ENCODE results near the gene HOXA10.

Gene HOXA10

GRCh38 chr7:27172823-27173510 lies 1.2 kb downstream of the HOXA10 start:
- DNase-seq: peak; percentile 73
- in situ Hi-C loops (cut with HindIII; ENCODE audit: low pct_ligation_motif_present, low pct_unique_long_range_greater_than_20kb, low sequenced_read_pairs): no loop called here

GRCh38 chr7:27172315-27172774 lies 1.8 kb downstream of the HOXA10 start:
- DNase-seq: peak; percentile 51
- in situ Hi-C loops (cut with HindIII; ENCODE audit: low pct_ligation_motif_present, low pct_unique_long_range_greater_than_20kb, low sequenced_read_pairs): no loop called here

- DNase-seq: peak; percentile 67
- in situ Hi-C loops (cut with HindIII; ENCODE audit: low pct_ligation_motif_present, low pct_unique_long_range_greater_than_20kb, low sequenced_read_pairs): no loop called here
These were observed 2.3 kb downstream of the HOXA10 start for GRCh38 chr7:27171637-27172314.

- DNase-seq: peak; percentile 65
- in situ Hi-C loops (cut with HindIII; ENCODE audit: low pct_ligation_motif_present, low pct_unique_long_range_greater_than_20kb, low sequenced_read_pairs): no loop called here
These were observed 2.8 kb downstream of the HOXA10 start for GRCh38 chr7:27171325-27171636.

- in situ Hi-C loops (cut with HindIII; ENCODE audit: low pct_ligation_motif_present, low pct_unique_long_range_greater_than_20kb, low sequenced_read_pairs): no loop called here
- peak; percentile 25 for DNase-seq
These were observed 3.4 kb downstream of the HOXA10 start for GRCh38 chr7:27170426-27171324.

GRCh38 chr7:27169658-27170425 lies 4.3 kb downstream of the HOXA10 start:
- peak; percentile 73 for DNase-seq
- in situ Hi-C loops (cut with HindIII; ENCODE audit: low pct_ligation_motif_present, low pct_unique_long_range_greater_than_20kb, low sequenced_read_pairs): loop anchor here (10.0 kb wide), 1 partner anchor 785 kb away; no protein-coding TSS in a partner anchor

GRCh38 chr7:27168265-27168947 lies 5.7 kb downstream of the HOXA10 start:
- in situ Hi-C loops (cut with HindIII; ENCODE audit: low pct_ligation_motif_present, low pct_unique_long_range_greater_than_20kb, low sequenced_read_pairs): loop anchor here (10.0 kb wide), 1 partner anchor 784 kb away; no protein-coding TSS in a partner anchor
- DNase-seq: peak; percentile 82

GRCh38 chr7:27167916-27168264 lies 6.2 kb downstream of the HOXA10 start:
- in situ Hi-C loops (cut with HindIII; ENCODE audit: low pct_ligation_motif_present, low pct_unique_long_range_greater_than_20kb, low sequenced_read_pairs): loop anchor here (10.0 kb wide), 1 partner anchor 783 kb away; no protein-coding TSS in a partner anchor
- peak; percentile 51 for DNase-seq

GRCh38 chr7:27166531-27167505 lies 7.3 kb downstream of the HOXA10 start:
- DNase-seq: peak; percentile 92
- in situ Hi-C loops (cut with HindIII; ENCODE audit: low pct_ligation_motif_present, low pct_unique_long_range_greater_than_20kb, low sequenced_read_pairs): loop anchor here (10.0 kb wide), 1 partner anchor 782 kb away; no protein-coding TSS in a partner anchor

GRCh38 chr7:27165996-27166530 lies 8.1 kb downstream of the HOXA10 start:
- in situ Hi-C loops (cut with HindIII; ENCODE audit: low pct_ligation_motif_present, low pct_unique_long_range_greater_than_20kb, low sequenced_read_pairs): loop anchor here (10.0 kb wide), 1 partner anchor 781 kb away; no protein-coding TSS in a partner anchor
- DNase-seq: peak; percentile 59

- in situ Hi-C loops (cut with HindIII; ENCODE audit: low pct_ligation_motif_present, low pct_unique_long_range_greater_than_20kb, low sequenced_read_pairs): loop anchor here (10.0 kb wide), 1 partner anchor 781 kb away; no protein-coding TSS in a partner anchor
These were observed 8.8 kb downstream of the HOXA10 start, which contains the start of gene HOXA9 for GRCh38 chr7:27165089-27165995. HOXA9 (minus strand) TSS chr7:27165537; CDS start chr7:27165457, 80 bp downstream.

GRCh38 chr7:27164367-27165088 lies 9.6 kb downstream of the HOXA10 start:
- DNase-seq: peak; percentile 61
- in situ Hi-C loops (cut with HindIII; ENCODE audit: low pct_ligation_motif_present, low pct_unique_long_range_greater_than_20kb, low sequenced_read_pairs): loop anchor here (10.0 kb wide), 1 partner anchor 780 kb away; no protein-coding TSS in a partner anchor

More at GRCh38 chr7:27165089-27165995, 8.8 kb downstream of the HOXA10 start, which contains the start of gene HOXA9:
- DNase-seq: peak; percentile 97

- peak; percentile 35 for DNase-seq
- in situ Hi-C loops (cut with HindIII; ENCODE audit: low pct_ligation_motif_present, low pct_unique_long_range_greater_than_20kb, low sequenced_read_pairs): loop anchor here (10.0 kb wide), 1 partner anchor 779 kb away; no protein-coding TSS in a partner anchor
These were observed 10.1 kb downstream of the HOXA10 start for GRCh38 chr7:27164045-27164366.

GRCh38 chr7:27163288-27164044 lies 10.7 kb downstream of the HOXA10 start:
- in situ Hi-C loops (cut with HindIII; ENCODE audit: low pct_ligation_motif_present, low pct_unique_long_range_greater_than_20kb, low sequenced_read_pairs): loop anchor here (10.0 kb wide), 1 partner anchor 779 kb away; no protein-coding TSS in a partner anchor
- DNase-seq: peak; percentile 46
